ENCODE results near the gene PNLDC1.

The PNLDC1 gene, protein sequence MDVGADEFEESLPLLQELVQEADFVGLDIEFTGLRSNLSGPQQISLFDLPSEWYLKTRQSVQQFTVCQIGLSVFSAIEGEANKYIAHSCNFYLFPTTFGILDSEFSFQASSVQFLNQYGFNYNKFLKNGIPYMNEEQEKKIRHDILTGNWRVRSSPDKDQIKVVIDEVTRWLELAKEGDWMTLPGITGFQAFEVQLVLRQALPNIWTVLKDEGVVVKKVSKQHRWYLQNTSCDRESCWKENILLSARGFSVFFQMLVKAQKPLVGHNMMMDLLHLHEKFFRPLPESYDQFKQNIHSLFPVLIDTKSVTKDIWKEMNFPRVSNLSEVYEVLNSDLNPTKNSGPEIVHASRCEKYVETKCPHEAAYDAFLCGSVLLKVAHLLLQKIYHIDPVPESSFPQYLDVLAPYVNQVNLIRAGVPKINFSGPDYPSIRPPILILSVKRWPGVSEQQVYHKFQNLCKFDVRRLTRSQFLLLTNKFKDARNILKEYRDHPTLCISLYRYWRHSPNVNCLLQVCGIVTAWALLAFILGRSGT

DNA sequence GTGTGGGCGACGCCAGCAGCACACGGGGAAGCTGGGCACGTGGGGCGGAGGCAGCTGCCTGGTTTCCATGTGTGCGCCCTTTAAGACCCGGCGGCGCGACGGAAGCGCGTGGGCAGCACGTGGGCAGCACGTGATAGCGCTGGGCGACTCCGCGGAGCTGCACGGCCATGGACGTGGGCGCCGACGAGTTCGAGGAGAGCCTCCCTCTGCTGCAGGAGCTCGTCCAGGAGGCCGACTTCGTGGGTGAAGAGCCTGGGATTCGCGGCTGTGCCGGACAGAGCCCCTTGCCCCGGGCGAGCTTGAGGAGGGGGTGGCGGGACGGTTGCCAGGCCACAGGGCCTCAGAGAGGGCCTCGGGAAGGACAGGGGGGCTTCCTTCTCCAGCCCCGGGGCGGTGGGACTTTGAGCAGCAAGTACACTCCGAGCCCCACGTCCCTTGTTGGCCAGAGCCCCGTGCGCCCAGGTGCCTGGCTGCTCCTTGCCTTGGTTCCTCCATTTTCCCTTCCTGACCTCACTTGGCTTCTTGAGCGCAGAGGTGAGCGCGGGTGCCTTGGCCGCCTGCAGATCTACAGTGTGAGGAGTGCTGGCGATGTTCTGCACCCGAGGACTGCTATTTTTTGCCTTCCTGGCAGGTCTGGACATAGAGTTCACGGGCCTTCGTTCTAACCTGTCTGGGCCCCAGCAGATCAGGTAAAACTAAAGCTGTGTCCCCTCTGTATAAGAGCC, at the start of gene PNLDC1:
Gene PNLDC1 (plus strand): TSS at position 136 of the 725 bp plus-strand sequence. CDS start 32 bp downstream, at position 168.
- no peak for DNase-seq (ENCODE audit: low read depth, low spot score)

DNA sequence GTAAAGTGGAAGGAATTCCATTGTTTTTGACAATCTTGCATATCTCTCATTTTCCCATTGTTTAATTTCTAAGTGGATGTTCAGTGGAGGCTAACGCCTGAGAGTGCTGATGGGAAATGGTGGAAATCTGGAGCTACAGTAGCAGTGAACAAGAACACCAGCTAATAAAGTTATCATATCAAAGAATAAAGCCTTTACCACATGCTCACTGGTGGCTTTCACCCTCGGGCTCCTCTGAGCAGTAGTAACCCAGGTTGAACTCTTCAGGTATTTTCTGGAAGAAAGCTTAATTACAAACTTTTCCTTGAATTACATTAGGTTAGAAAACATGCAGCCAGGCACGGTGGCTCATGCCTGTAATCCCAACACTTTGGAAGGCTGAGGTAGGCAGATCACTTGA, 48.6 kb upstream of the PNLDC1 start:
- no peak for DNase-seq (ENCODE audit: low read depth, low spot score)

DNA sequence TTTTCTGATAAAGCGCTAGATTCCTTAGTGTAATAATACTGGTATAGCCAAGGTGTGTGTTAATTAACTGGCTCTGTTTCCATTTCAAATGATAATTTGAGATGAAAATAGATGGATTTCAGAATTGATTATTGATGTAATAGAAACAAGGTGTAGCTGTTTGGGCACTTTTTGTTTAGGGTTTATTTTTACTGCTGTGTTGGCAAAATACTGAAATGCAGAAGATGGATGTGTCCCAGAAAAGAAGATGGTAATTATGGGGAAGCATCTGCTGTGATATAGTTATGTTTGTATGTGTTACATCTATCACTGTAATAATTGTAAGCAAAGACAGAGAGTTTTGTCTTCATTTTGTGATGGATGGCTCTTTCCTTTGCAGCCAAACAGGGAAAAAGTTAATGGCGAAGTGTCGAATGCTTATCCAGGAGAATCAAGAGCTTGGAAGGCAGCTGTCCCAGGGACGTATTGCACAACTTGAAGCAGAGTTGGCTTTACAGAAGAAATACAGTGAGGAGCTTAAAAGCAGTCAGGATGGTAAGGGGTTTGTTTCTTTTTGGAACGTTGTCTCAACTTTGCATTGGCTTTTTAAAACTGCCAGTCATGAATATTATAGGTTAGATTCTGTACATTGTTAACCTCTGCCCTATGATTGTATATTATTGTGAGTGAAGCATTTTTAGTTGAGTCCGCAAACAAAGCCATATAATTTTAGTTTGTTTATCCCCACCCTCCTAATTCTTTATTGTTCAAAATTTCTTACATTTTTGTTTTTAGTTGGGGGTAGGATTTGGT, 46.8 kb upstream of the PNLDC1 start:
- DNase-seq (ENCODE audit: low read depth, low spot score) = no peak

DNA sequence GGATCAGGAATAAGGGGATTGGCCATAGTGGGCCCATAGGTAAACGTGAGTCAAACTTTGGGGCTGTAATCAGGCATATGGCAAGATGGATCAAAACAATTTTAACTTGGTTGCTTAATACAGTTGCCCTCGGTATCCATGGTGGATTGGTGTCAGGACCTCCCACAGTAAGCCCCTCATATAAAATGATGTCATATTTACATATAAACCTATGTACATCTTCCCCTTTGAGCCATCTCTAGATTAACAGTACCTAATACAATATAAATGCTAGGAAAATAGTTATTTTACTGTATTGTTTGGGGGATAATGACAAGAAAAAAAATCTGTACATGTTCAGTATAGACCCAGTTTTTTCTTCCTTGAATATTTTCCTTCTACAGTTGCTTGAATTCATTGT, 45.7 kb upstream of the PNLDC1 start:
- no peak for DNase-seq (ENCODE audit: low read depth, low spot score)

DNA sequence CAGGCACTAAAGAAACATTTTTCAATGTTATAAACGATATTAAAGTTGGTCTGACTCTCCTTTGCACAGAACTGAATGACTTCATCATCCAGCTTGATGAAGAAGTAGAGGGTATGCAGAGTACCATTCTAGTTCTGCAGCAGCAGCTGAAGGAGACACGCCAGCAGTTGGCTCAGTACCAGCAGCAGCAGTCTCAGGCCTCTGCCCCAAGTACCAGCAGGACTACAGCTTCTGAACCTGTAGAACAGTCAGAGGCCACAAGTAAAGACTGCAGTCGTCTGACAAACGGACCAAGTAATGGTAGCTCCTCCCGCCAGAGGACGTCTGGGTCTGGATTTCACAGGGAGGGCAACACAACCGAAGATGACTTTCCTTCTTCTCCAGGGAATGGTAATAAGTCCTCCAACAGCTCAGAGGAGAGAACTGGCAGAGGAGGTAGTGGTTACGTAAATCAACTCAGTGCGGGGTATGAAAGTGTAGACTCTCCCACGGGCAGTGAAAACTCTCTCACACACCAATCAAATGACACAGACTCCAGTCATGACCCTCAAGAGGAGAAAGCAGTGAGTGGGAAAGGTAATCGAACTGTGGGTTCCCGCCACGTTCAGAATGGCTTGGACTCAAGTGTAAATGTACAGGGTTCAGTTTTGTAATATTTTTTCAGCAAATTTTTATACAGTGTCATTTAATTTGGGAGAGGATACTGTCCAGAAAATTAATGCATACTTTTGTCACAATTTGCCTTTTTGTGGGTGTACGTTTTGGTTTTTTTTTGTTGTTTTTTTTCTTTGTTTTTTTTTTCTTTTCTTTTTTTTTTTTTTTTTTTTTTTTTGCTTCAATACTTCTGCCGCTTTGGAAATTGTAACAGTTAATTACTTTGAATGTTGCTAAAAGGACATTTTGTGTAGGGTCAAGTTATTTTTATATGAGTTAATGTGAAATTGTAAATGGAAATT, 44.8 kb upstream of the PNLDC1 start:
- no peak for DNase-seq (ENCODE audit: low read depth, low spot score)

DNA sequence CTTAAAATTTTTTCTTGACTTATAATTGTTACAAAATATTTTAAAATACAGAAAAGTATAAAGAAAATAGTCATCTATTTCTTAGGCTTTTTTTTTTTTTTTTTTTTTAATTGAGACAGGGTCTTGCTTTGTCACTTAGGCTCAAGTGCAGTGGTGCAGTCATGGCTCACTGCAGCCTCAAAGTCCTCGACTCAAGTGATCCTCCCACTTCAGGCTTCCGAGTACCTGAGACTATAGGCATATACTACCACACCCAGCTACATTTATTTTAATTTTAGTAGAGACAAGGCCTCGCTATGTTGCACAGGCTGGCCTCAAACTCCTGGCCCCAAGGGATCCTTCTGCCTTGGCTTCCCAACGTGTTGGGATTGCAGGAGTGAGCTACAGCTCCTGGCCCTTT, 43.6 kb upstream of the PNLDC1 start:
- DNase-seq (ENCODE audit: low read depth, low spot score) = no peak

DNA sequence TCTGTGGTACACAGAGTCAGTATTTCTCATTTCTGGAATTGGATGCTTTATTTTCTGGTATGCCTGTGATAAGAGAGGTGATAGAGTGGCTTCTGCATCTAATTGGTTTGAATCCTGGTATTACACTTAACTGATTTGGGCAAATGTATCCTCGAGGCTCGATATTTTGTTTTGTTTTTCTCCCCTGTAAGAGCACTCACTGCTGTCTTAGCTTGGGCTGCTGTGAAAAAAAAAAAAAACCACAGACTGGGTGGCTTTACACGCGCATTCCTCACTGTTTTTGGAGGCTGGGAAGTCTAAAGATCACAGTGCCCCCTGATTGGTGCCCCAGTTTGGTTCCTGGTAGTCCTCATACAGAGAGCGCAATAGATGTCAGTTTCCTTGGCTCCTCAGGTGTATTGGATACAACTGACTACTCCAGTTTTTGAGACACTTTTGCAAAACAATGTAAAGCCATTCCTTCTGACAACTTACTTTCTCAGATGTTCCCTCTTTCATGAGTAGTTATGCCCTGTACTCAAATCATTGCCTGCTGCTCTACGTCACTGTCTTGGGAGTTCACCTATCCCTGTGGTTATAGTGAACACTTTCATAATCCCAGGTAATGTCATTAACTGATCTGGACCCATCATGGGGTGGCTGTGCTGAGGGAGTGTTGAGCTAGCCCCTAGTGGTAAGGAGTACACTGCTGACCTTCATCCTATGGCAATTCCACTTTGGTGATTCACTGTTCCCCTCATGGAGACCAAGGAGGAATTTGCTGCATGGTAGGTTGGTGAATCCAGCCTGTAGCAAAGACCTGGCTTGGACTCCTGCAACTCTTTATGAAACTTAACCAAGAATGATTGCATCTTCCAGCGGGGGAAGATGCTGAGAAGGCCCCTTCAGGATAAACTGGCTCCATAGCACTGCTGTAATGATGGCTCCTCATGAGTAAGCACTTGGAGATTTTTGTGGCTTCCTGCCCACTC, 41.8 kb upstream of the PNLDC1 start:
- DNase-seq (ENCODE audit: low read depth, low spot score) = peak; percentile 7

DNA sequence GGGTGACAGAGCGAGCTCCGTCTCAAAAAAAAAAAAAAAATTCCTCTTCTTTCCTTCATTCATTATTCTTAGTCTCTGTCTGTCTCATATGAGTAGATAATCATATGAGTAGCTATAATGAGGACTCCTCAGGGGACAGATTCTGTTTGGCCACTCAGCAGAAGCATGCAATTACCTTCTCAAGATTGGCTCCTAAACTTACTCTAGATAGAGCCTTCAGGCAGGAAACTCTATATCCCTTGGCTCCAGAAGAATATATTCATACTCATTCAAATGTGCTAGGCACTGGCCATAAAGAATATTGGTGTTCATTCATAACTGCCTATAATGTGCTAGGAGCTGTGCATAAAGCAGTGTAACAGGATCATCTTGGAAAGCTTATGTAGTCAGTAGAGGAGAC, 40.4 kb upstream of the PNLDC1 start:
- DNase-seq (ENCODE audit: low read depth, low spot score) = no peak

DNA sequence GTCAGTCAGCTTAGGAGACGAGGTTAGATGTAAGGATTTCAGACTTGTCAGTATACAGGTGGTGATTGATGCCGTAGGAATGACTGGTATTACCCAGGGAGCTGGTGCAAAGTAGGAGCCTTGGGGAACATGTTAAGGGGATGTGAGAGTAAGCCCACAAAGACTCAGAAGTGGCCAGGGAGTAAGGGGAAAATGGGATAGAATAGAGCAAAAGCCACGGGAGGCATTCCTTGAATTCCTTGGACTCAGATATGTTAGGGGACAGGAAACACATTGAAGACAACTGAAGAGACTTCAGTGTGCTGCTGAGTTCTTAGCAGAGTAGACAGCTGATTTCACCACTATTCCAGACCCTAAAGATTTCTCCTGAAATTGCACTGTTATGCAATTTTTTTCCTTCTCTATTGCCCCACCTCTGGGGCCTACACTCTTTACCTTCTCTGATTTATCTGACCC, 39.4 kb upstream of the PNLDC1 start:
- DNase-seq (ENCODE audit: low read depth, low spot score) = peak; percentile 89

DNA sequence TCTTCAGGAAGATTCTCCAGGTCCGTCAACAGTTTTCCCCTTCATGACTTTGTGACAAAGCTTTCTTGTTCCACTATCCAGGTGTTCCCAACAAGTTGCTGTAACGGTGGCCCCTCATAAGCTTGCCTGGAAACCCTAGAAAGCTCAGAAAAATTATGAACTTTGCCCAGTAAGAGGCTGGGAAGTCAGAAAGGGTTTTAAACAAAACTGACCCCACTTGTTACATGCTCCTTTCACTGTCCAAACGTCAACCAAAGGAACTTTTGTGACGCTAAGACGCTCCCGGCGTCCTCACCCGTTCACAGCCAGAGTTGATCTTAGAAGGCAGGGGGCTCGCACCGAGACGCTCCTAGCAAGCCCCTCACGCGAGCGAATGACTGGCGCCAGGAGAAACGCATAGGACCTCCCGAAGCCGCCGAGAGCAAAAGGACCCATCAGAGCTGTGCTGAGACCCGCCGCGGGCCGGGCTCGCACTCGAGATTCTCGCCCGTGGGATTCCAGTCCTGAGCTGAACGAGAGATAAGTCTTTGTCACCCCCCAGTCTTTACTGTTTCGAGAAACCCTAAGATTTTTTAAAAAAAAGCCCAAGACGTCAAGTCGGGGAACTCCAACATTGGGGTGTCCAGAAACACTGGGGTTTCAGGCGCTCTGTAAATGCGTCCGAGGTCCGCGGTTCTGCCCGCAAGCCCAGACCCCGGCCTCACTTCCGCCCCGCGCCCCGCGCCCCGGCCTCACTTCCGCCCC, 38.8 kb upstream of the PNLDC1 start:
- DNase-seq (ENCODE audit: low read depth, low spot score) = no peak

DNA sequence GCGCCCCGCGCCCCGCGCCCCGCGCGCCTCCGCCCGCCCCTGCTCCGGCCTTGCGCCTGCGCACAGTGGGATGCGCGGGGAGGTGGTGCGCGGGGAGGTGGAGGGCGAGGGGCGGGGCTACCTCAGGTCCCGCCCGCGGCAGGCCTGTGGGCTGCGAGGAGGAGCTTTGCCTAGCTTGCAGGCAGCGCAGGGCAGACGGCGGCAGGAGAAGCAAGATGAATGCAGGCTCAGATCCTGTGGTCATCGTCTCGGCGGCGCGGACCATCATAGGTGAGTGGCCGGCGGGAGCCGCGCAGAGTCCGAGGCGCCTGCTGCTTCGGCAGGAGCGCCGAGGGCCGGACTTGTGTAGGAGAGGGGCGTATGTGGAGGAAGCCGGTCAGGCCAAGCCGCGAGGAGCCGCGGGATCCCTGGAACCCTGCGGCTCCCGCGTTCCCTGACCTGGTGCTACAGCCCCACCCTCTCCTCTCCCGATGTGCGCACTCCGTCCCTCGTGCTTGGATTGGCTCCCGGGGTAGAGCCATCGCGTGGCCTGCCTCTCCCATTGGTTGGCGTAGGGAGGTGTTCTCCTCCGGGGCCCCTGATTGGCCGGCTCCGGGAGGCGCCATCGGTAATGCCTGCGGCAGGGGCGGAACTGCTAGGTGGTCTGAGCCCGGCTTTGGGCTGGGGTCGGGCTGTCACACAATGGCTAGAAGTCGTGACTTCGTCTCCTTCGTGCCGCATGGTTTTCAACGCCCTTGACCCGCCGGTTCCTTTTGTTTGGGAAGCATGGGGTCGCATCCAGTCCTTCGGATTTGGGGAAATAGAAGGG, 38.0 kb upstream of the PNLDC1 start, which contains the start of gene ACAT2:
Gene ACAT2 (plus strand): TSS at position 173 of the 808 bp plus-strand sequence. CDS start 43 bp downstream, at position 216.
- peak; percentile 88 for DNase-seq (ENCODE audit: low read depth, low spot score)

DNA sequence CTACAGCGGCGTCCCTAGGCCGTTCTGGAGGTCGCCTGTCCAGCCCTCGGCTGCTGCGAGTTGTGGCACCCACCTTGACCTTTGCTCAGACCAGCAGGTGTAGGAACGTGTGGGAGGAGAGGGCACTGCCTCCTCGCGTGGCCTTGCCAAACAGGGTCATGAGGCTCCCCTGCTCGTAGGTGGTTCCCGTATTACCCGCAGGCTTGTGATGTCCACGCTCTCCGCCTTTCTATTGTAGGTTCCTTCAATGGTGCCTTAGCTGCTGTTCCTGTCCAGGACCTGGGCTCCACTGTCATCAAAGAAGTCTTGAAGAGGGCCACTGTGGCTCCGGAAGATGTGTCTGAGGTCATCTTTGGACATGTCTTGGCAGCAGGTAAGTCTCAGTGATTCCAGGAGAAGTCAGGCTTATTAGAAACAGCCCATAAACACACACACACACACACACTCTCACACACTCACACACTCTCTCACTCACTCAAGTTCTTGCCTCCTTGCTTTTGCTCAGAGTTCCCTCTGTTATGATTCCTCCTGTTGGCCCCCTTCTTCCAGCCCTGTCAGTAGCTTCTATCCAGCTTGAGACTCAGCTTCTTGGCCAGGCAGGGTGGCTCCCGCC, 37.3 kb upstream of the PNLDC1 start:
- DNase-seq (ENCODE audit: low read depth, low spot score) = no peak

DNA sequence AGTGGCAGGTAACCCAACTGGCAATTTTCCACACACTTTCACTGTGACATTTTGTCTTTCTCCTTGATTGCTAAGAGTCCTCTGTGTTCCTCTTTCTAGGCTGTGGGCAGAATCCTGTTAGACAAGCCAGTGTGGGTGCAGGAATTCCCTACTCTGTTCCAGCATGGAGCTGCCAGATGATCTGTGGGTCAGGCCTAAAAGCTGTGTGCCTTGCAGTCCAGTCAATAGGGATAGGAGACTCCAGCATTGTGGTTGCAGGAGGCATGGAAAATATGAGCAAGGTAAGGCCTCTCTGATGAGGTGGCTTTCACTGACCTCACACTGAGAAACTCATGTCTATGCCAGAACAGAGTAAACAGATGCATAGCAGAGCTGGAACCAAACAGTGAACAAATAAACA, 33.2 kb upstream of the PNLDC1 start:
- no peak for DNase-seq (ENCODE audit: low read depth, low spot score)

DNA sequence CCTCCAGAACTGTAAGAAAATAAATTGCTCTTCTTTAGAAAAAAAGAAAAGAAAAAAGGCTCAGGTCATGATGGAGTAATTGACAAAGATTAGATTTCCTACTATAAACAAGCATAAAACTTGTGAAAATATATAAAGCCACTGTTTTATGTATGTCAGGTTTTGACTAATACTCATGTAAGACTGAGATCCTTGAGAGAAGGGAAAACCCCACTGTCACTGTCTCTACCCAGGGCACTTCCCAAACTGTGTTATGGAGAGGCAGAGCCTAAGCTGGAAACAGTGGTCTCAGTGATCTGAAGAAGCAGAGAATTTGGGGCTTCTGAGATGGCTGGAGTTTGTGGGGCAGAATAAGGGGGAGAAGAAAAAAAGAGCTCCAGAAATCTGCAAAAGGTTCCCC, 30.6 kb upstream of the PNLDC1 start:
- no peak for DNase-seq (ENCODE audit: low read depth, low spot score)

DNA sequence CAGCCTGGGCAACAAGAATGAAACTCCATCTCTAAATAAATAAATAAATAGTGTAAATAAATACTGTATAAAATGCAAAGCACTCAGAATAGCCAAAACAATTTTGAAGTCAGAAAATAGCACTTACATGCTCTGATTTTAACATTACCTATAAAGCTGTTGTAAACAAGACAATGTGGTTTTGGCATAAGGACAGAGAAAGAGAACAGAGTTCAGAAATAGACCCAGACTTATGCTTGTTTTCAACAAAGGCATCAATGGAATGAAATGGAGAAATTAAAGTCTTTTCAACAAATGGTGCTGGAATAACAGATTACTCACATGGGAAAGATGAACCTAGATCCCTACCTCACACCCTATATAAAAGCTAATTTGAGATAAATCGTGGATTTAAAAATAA, 27.9 kb upstream of the PNLDC1 start:
- DNase-seq (ENCODE audit: low read depth, low spot score) = no peak

DNA sequence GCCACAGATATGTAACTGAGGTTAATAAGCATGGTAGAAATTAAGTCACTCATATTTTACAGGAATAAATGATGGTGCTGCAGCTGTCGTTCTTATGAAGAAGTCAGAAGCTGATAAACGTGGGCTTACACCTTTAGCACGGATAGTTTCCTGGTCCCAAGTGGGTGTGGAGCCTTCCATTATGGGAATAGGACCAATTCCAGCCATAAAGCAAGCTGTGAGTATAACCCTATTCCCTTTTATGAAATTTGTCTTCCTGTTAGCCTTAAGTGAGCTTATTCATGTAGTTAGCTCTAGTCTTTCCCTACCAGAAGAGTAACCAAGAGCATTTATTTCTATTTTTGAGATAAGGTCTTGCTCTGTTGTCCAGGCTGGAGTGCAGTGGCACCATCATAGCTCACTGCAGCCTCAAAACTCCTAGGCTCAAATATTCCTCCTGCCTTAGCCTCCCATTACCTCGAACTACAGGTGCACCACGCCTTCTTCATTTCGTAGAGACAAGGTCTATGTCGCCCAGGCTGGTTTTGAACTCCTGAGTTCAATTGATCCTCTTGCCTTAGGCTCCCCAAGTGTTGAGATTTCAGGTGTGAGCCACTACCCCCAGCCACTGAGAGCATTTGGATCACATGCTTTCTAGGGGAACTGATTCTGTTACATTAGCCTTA, 22.7 kb upstream of the PNLDC1 start:
- DNase-seq (ENCODE audit: low read depth, low spot score) = no peak

DNA sequence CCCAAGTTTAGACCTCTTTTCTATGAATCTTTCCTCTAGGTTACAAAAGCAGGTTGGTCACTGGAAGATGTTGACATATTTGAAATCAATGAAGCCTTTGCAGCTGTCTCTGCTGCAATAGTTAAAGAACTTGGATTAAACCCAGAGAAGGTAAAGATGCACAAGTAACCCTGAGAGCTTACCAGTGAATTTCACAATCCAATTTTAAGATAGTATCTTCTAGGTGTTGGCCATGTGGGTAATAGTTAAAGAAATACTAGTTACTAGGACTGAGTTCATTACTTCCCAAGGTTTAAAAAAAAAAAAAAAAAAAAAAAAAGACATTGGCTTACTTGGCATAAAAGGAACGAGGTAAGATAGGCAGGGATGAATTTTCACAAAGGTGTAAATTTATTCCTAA, 21.9 kb upstream of the PNLDC1 start:
- DNase-seq (ENCODE audit: low read depth, low spot score) = no peak
